GM18951 (cell line): ENCODE data around the gene SERPINA10.
"Not testable (repeated sequence)": the region's sequence is repeated elsewhere in the genome, so short reads cannot be mapped to it uniquely, and the experiment has no call there.

ENCODE experiments used
- POLR2A ChIP-seq: IDR thresholded peaks from 4 replicates; pipeline ENCODE4 v1.6.1; 2011; ENCODE audit warnings: mild to moderate bottlenecking; ENCODE audit not compliant: insufficient read length, insufficient read depth; ENCODE audit errors: extremely low read depth
- in situ Hi-C: fragments of 300-500 bp; cut with MboI; formaldehyde crosslinking; loops from one replicate; pipeline ENCODE4 v1.12.0; 2022; ENCODE audit warnings: low sequenced_read_pairs, mixed read lengths, inconsistent platforms; ENCODE audit not compliant: unreplicated experiment

The SERPINA10 gene

GRCh38 chr14:94285158-94285557 lies 7.9 kb downstream of the SERPINA10 start:
- in situ Hi-C loops: no loop called here
- TF ChIP-seq POLR2A: no peak

GRCh38 chr14:94284221-94284620 lies 8.8 kb downstream of the SERPINA10 start:
- no peak for TF ChIP-seq POLR2A
- in situ Hi-C loops: no loop called here

GRCh38 chr14:94282991-94283723 lies 9.9 kb downstream of the SERPINA10 start:
- in situ Hi-C loops: no loop called here
- TF ChIP-seq POLR2A: no peak

- TF ChIP-seq POLR2A: no peak
- in situ Hi-C loops: no loop called here
Measured at GRCh38 chr14:94278731-94279130, 14.3 kb downstream of the SERPINA10 start.

- in situ Hi-C loops: not testable (repeated sequence)
Measured at GRCh38 chr14:94276898-94277561, 16.0 kb downstream of the SERPINA10 start.

- in situ Hi-C loops: no loop called here
- TF ChIP-seq POLR2A: no peak
Measured at GRCh38 chr14:94269156-94269555, 23.9 kb downstream of the SERPINA10 start.

- in situ Hi-C loops: not testable (repeated sequence)
Measured at GRCh38 chr14:94268582-94268981, 24.5 kb downstream of the SERPINA10 start.

- TF ChIP-seq POLR2A: no peak
- in situ Hi-C loops: no loop called here
Measured at GRCh38 chr14:94267352-94267751, 25.7 kb downstream of the SERPINA10 start.

- in situ Hi-C loops: not testable (repeated sequence)
Measured at GRCh38 chr14:94264195-94264594, 28.9 kb downstream of the SERPINA10 start.

- in situ Hi-C loops: no loop called here
- no peak for TF ChIP-seq POLR2A
Measured at GRCh38 chr14:94244182-94244581, 48.9 kb downstream of the SERPINA10 start.

- in situ Hi-C loops: no loop called here
- TF ChIP-seq POLR2A: no peak
Measured at GRCh38 chr14:94239406-94239805, 53.7 kb downstream of the SERPINA10 start.

GRCh38 chr14:94237983-94238382 lies 55.1 kb downstream of the SERPINA10 start:
- no peak for TF ChIP-seq POLR2A
- in situ Hi-C loops: no loop called here

- in situ Hi-C loops: no loop called here
- TF ChIP-seq POLR2A: no peak
Measured at GRCh38 chr14:94237046-94237445, 56.0 kb downstream of the SERPINA10 start.
